Sigmoid colon (tissue), 7 donors: Measurements from ENCODE around the gene SLX4IP. TPM values are rescaled to one million over a fixed set of nuclear protein-coding genes. Genes with fewer than 3 reads are reported as not detected.

Experiments
- DNase-seq: peaks from one replicate; pipeline ENCODE4 v3.0.0-alpha.2; 2019
- H3K27ac ChIP-seq, 4 donors: fragments of 200-600 bp; sonication (generic); one replicate each; pipeline ENCODE4 v1.5.1; 2016 to 2019; ENCODE audit warnings: mild to moderate bottlenecking in 1 of 4
- H3K27me3 ChIP-seq, 3 donors: fragments of 200-600 bp; sonication (generic); one replicate each; pipeline ENCODE4 v1.5.1; 2019; ENCODE audit warnings: mild to moderate bottlenecking in 1 of 3
- H3K36me3 ChIP-seq, 4 donors: fragments of 200-600 bp; sonication (generic); one replicate each; pipeline ENCODE4 v1.5.1; 2016 to 2019
- H3K4me1 ChIP-seq, 4 donors: fragments of 200-600 bp; sonication (generic); one replicate each; pipeline ENCODE4 v1.5.1; 2017 to 2019
- H3K4me3 ChIP-seq, 4 donors: fragments of 200-600 bp; sonication (generic); one replicate each; pipeline ENCODE4 v1.5.1; 2017 to 2019; ENCODE audit warnings: mild to moderate bottlenecking in 2 of 4, moderate library complexity in 1 of 4
- H3K9me3 ChIP-seq, 4 donors: fragments of 200-600 bp in 3 of 4; sonication (generic) in 3 of 4; one replicate each; pipeline versions ENCODE4 v1.5.1 to v1.6.1; 2013 to 2019
- CTCF ChIP-seq, 4 experiments: fragments of 450-650 bp in 3 of 4; fragments of 200-600 bp in 1 of 4; IDR thresholded peaks; one replicate each; pipeline ENCODE4 v1.5.1; 2016 to 2019; ENCODE audit warnings: antibody characterized with exemption in 4 of 4, mild to moderate bottlenecking in 3 of 4, moderate library complexity in 2 of 4
- EP300 ChIP-seq, 4 donors: sonication (generic); formaldehyde crosslinking; IDR thresholded peaks; one replicate each; pipeline ENCODE4 v1.6.1; 2017; ENCODE audit warnings: antibody characterized with exemption in 4 of 4
- POLR2A ChIP-seq, 2 donors: fragments of 450-650 bp; IDR thresholded peaks; one replicate each; pipeline ENCODE4 v1.6.1; 2016; ENCODE audit warnings: antibody characterized with exemption in 2 of 2, mild to moderate bottlenecking in 2 of 2, moderate library complexity in 2 of 2
- POLR2AphosphoS5 ChIP-seq, 4 donors: sonication (generic); formaldehyde crosslinking; IDR thresholded peaks; one replicate each; pipeline ENCODE4 v1.6.1; 2017; ENCODE audit warnings: antibody characterized with exemption in 4 of 4
- WGBS, 2 donors: extraction: QIAGEN DNeasy Blood & Tissue Kit; methylation state at CpG; one replicate each; pipeline ENCODE4 v1.1.7; 2013; 5-methylcytosine and 5-hydroxymethylcytosine counted together
- intact Hi-C: fragments of 100-400 bp; cut with DNase I; formaldehyde crosslinking; loops from one replicate; pipeline ENCODE4 v1.15.1; 2023
- polyA plus RNA-seq, 3 donors: library from polyadenylated mRNA; stranded (reverse); fragments of 200-250 nt; gene quantifications; one replicate each; pipeline ENCODE4 v1.2.3, GENCODE V29; 2013
- total RNA-seq, 4 donors: library from RNA; depleted of rRNA; stranded (reverse); fragments of >200 nt; gene quantifications; one replicate each; pipeline ENCODE4 v1.1.0, GENCODE V29; 2016
- donor health status: healthy with polysubstance abuse.
- donor health status: Bipolar disorder and iron deficiency.
- donor health status: healthy.

SLX4IP gene
- total and polyA plus RNA-seq, 7 donors = 1.2 to 4.2 (median 2.4) TPM

DNA sequence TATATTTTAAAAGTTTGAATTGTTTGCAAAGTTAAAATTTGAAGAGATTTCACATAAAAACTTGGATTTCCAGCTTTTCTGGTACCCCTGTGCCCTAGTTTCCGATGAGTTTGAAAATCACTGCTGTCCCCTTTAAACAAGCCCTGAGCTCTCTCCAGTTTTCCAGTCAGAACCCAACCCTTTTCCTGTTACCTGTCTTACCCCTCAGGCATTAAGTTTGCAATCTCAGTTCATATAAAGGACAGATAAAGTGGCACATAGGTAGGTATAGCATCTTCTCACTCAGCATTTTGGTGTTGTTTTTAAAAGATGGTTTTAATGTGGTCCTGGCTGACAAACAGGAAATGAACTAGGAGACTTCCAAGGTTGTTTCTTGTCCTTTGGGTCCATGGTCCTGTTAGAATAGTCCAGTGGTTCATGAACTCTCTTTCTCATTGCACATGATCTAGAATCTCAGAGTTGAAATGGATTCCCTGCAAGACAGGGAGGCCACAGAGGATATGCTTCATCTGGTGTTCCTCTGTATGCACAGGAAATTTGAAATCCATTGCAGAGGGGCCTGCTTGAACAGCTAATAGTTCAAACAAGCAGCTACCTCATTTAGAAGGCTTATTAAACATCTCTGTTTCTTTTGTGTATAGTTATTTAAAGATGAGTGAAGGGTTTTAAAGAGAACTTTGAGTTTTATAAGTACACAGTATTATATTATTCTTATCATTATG is 156.0 kb downstream of the SLX4IP start:
- H3K4me1 ChIP-seq = peaks cover 0 to 29% (median 25%) of the 10 kb centered on the region in 4 donors
- H3K36me3 ChIP-seq = no peaks in the 10 kb centered on the region
- TF ChIP-seq POLR2AphosphoS5 (IDR thresholded peaks at IDR 0.05) (no peak), CTCF (IDR thresholded peaks at IDR 0.05) (no peak), POLR2A (IDR thresholded peaks at IDR 0.05) (no peak), EP300 (IDR thresholded peaks at IDR 0.05) (no peak)
- WGBS, 2 donors = 96 to 98% methylated on average over 1 of the region's 1 CpG
- H3K27me3 ChIP-seq = no peaks in the 10 kb centered on the region
- no peaks in the 10 kb centered on the region for H3K9me3 ChIP-seq
- H3K4me3 ChIP-seq = no peak overlapping the region
- peak overlapping the region; percentile 22 to 57 (median 24) for H3K27ac ChIP-seq
- intact Hi-C loops = no loop called here
- no peak for DNase-seq

DNA sequence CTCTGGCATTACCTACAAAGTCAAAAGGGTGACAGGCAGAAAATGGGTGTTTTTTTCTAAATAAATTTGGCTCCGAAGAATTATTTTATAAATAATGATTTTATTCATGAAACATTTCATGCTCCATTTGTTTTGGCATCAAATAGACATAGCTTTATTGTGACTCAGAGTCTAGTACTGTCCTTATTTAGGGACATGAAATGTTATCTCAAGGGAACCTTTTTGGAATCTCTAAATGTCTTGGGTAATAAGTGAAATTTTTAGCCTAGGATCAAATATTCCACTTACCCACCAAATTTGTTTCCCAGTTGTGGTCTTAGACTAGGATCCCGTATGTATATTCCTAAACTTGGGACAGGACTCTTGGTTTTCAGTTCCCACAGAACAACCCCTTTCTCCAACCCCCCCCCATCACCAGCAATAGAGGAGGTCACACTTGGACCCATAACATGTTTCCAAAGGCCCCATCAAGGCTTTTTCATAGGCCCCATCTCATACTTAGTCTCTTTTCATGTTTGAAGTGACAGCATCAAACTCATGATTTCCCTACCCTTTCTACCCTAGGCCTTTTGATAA is 156.9 kb downstream of the SLX4IP start:
- Histone ChIP-seq H3K27me3 (no peaks in the 10 kb centered on the region), H3K9me3 (no peaks in the 10 kb centered on the region), H3K4me3 (no peak overlapping the region), H3K4me1 (peaks cover 0 to 36% (median 29%) of the 10 kb centered on the region in 4 donors), H3K36me3 (no peaks in the 10 kb centered on the region), H3K27ac (peak overlapping the region; percentile 22 to 60 (median 58))
- DNase-seq = no peak
- 81 to 94% methylated on average over 2 of the region's 2 CpGs for WGBS, 2 donors
- intact Hi-C loops = no loop called here
- TF ChIP-seq CTCF (IDR thresholded peaks at IDR 0.05) (no peak), POLR2AphosphoS5 (IDR thresholded peaks at IDR 0.05) (peak in 2 of 4 donors; percentile 15 to 20)

- 91 to 93% methylated on average over 7 of the region's 7 CpGs for WGBS, 2 donors
- no peaks in the 10 kb centered on the region for H3K27me3 ChIP-seq
- H3K4me3 ChIP-seq = no peak overlapping the region
- TF ChIP-seq POLR2AphosphoS5 (IDR thresholded peaks at IDR 0.05) = no peak
- no peak for TF ChIP-seq CTCF (IDR thresholded peaks at IDR 0.05)
- TF ChIP-seq EP300 (IDR thresholded peaks at IDR 0.05) = no peak
- no peak for TF ChIP-seq POLR2A (IDR thresholded peaks at IDR 0.05)
- peak overlapping the region in 3 of 4 donors; percentile 24 to 55 (median 27) for H3K27ac ChIP-seq
- no peaks in the 10 kb centered on the region for H3K9me3 ChIP-seq
- intact Hi-C loops = no loop called here
- H3K36me3 ChIP-seq = no peaks in the 10 kb centered on the region
- DNase-seq = no peak
- H3K4me1 ChIP-seq = peaks cover 0 to 38% (median 29%) of the 10 kb centered on the region in 4 donors
These were observed 159.3 kb downstream of the SLX4IP start for GRCh38 chr20:10594296-10594868.

- no peak for DNase-seq
- intact Hi-C loops = no loop called here
- no peaks in the 10 kb centered on the region for H3K9me3 ChIP-seq
- WGBS, 2 donors = 86 to 89% methylated on average over 2 of the region's 2 CpGs
- H3K27ac ChIP-seq = peak overlapping the region in 3 of 4 donors; percentile 23 to 55 (median 27)
- no peaks in the 10 kb centered on the region for H3K36me3 ChIP-seq
- no peak for TF ChIP-seq POLR2AphosphoS5 (IDR thresholded peaks at IDR 0.05)
- TF ChIP-seq POLR2A (IDR thresholded peaks at IDR 0.05) = no peak
- no peak for TF ChIP-seq EP300 (IDR thresholded peaks at IDR 0.05)
- no peak for TF ChIP-seq CTCF (IDR thresholded peaks at IDR 0.05)
- no peaks in the 10 kb centered on the region for H3K27me3 ChIP-seq
- peaks cover 0 to 38% (median 29%) of the 10 kb centered on the region in 4 donors for H3K4me1 ChIP-seq
- H3K4me3 ChIP-seq = no peak overlapping the region
These were observed 160.2 kb downstream of the SLX4IP start for GRCh38 chr20:10595266-10595665.
